NCI-H1105 treated with DMSO at 0.1 percent for 48 hours (cell line): ENCODE data around the gene GABRA1.

Source experiments
- DNase-seq: peaks from one replicate; lab custom pipeline; 2025; lab: John Stamatoyannopoulos, UW

GABRA1 gene

GRCh38 chr5:161847941-161848391 lies at the start of gene GABRA1:
Gene GABRA1, plus strand, starts transcription at chr5:161848120. Its CDS starts 2,691 bp downstream, at chr5:161850811.
- peak; percentile 43 for DNase-seq

GRCh38 chr5:161799316-161799715 lies 48.6 kb upstream of the GABRA1 start:
- DNase-seq = no peak

- no peak for DNase-seq
Observed at GRCh38 chr5:161804263-161804662, 43.7 kb upstream of the GABRA1 start.

- DNase-seq = no peak
Observed at GRCh38 chr5:161846746-161847145, 1.2 kb upstream of the GABRA1 start.

- no peak for DNase-seq
Observed at GRCh38 chr5:161847447-161847846, 473 bp upstream of the GABRA1 start.

GRCh38 chr5:161850491-161850890 lies 2.6 kb downstream of the GABRA1 start:
- no peak for DNase-seq

- peak; percentile 24 for DNase-seq
Observed at GRCh38 chr5:161851691-161852299, 3.9 kb downstream of the GABRA1 start.

- DNase-seq = no peak
Observed at GRCh38 chr5:161857358-161857757, 9.4 kb downstream of the GABRA1 start.

GRCh38 chr5:161863259-161863658 lies 15.3 kb downstream of the GABRA1 start:
- no peak for DNase-seq

GRCh38 chr5:161863811-161864210 lies 15.9 kb downstream of the GABRA1 start:
- no peak for DNase-seq

- DNase-seq = no peak
Observed at GRCh38 chr5:161865510-161865909, 17.6 kb downstream of the GABRA1 start.

- DNase-seq = no peak
Observed at GRCh38 chr5:161889971-161890370, 42.1 kb downstream of the GABRA1 start.

GRCh38 chr5:161895514-161895913 lies 47.6 kb downstream of the GABRA1 start:
- DNase-seq = no peak

GRCh38 chr5:161897033-161897432 lies 49.1 kb downstream of the GABRA1 start:
- no peak for DNase-seq

GRCh38 chr5:161899590-161899989 lies 51.7 kb downstream of the GABRA1 start:
- DNase-seq = no peak

GRCh38 chr5:161900981-161901380 lies 53.1 kb downstream of the GABRA1 start:
- no peak for DNase-seq

- DNase-seq = no peak
Observed at GRCh38 chr5:161921781-161922180, 73.9 kb downstream of the GABRA1 start.

- DNase-seq = no peak
Observed at GRCh38 chr5:161924270-161924669, 76.3 kb downstream of the GABRA1 start.

- DNase-seq = no peak
Observed at GRCh38 chr5:161925960-161926359, 78.0 kb downstream of the GABRA1 start.

- DNase-seq = no peak
Observed at GRCh38 chr5:161934486-161934885, 86.6 kb downstream of the GABRA1 start.

GRCh38 chr5:161944974-161945373 lies 97.1 kb downstream of the GABRA1 start:
- no peak for DNase-seq

- DNase-seq = no peak
Observed at GRCh38 chr5:161946911-161947310, 99.0 kb downstream of the GABRA1 start.
